Testis (tissue), 2 donors: Measurements from ENCODE around the gene TMEM175.

Experiments
- POLR2A ChIP-seq: fragments of 450-650 bp; IDR thresholded peaks from one replicate; pipeline ENCODE4 v1.6.1; 2017; ENCODE audit warnings: antibody characterized with exemption, mild to moderate bottlenecking, moderate library complexity
- TF ChIP-seq, protein P1 (sequence below), 3 experiments: fragments of 450-650 bp in 2 of 3; fragments of 200-600 bp in 1 of 3; sonication (generic) in 1 of 3; IDR thresholded peaks; one replicate each; pipeline ENCODE4 v1.5.1; 2016 to 2019; ENCODE audit warnings: antibody characterized with exemption in 3 of 3, mild to moderate bottlenecking in 2 of 3, moderate library complexity in 1 of 3

- no peak for TF ChIP-seq POLR2A
- TF ChIP-seq, protein P1, sequence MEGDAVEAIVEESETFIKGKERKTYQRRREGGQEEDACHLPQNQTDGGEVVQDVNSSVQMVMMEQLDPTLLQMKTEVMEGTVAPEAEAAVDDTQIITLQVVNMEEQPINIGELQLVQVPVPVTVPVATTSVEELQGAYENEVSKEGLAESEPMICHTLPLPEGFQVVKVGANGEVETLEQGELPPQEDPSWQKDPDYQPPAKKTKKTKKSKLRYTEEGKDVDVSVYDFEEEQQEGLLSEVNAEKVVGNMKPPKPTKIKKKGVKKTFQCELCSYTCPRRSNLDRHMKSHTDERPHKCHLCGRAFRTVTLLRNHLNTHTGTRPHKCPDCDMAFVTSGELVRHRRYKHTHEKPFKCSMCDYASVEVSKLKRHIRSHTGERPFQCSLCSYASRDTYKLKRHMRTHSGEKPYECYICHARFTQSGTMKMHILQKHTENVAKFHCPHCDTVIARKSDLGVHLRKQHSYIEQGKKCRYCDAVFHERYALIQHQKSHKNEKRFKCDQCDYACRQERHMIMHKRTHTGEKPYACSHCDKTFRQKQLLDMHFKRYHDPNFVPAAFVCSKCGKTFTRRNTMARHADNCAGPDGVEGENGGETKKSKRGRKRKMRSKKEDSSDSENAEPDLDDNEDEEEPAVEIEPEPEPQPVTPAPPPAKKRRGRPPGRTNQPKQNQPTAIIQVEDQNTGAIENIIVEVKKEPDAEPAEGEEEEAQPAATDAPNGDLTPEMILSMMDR (IDR thresholded peaks at IDR 0.05) = no peak
These were observed 65.3 kb downstream of the TMEM175 start for GRCh38 chr4:997375-998071.
